OCI-LY7 (cell line): ENCODE data around the gene MADD. TPM values are rescaled to one million over a fixed set of nuclear protein-coding genes. Genes with fewer than 3 reads are reported as not detected.

ENCODE experiments used
- BruUV-seq: library from RNA; stranded (reverse); fragments of 400-500 nt; replicated peaks from 2 replicates; lab custom pipeline; 2021; lab: Mats Ljungman, UMichigan
- CTCF ChIA-PET: fragments of 300-600 bp; sonication (Branson Sonifier 250); formaldehyde crosslinking; loops from one replicate; lab custom pipeline; 2022; ENCODE audit warnings: antibody characterized with exemption; ENCODE audit not compliant: unreplicated experiment; lab: Charles Lee
- POLR2A ChIA-PET: fragments of 300-600 bp; sonication (Branson Sonifier 250); formaldehyde crosslinking; loops from one replicate; lab custom pipeline; 2022; ENCODE audit warnings: antibody characterized with exemption; lab: Charles Lee
- DNase-seq: peaks from one replicate; pipeline ENCODE4 v3.0.0-alpha.2; 2015; ENCODE audit warnings: low spot score
- H2AFZ ChIP-seq: fragments of 200-600 bp; sonication (generic), shearing (Covaris generic); 2 replicates; pipeline ENCODE4 v1.6.1; 2014; ENCODE audit warnings: mild to moderate bottlenecking, antibody characterized with exemption, low read length, moderate library complexity
- H3K27ac ChIP-seq: fragments of 200-600 bp; sonication (generic); 2 replicates; pipeline ENCODE4 v1.5.1; 2014; ENCODE audit warnings: mixed run types, low read depth, mild to moderate bottlenecking, moderate library complexity, low read length, inconsistent platforms; ENCODE audit not compliant: poor library complexity, severe bottlenecking
- H3K36me3 ChIP-seq: fragments of 200-600 bp; sonication (generic); 2 replicates; pipeline ENCODE4 v1.6.1; 2014; ENCODE audit warnings: mild to moderate bottlenecking, antibody characterized with exemption, low read length, moderate library complexity, mixed read lengths; ENCODE audit not compliant: insufficient read depth
- H3K4me1 ChIP-seq: fragments of 200-600 bp; sonication (generic); 2 replicates; pipeline ENCODE4 v1.5.1; 2014; ENCODE audit warnings: mild to moderate bottlenecking, low read length; ENCODE audit not compliant: insufficient read depth, poor library complexity, severe bottlenecking
- H3K4me2 ChIP-seq: fragments of 200-600 bp; sonication (generic); 2 replicates; pipeline ENCODE4 v1.6.1; 2014; ENCODE audit warnings: mild to moderate bottlenecking, low read length
- H3K4me3 ChIP-seq: fragments of 200-600 bp; sonication (generic); 2 replicates; pipeline ENCODE4 v1.5.1; 2014; ENCODE audit warnings: mild to moderate bottlenecking, low read depth, low read length; ENCODE audit not compliant: poor library complexity, severe bottlenecking
- H3K79me2 ChIP-seq: fragments of 200-600 bp; sonication (generic); 2 replicates; pipeline ENCODE4 v1.6.1; 2016; ENCODE audit warnings: low read depth, mild to moderate bottlenecking, low read length, moderate library complexity, mixed read lengths; ENCODE audit not compliant: insufficient read depth
- H3K9me2 ChIP-seq: fragments of 200-600 bp; sonication (generic); 2 replicates; pipeline ENCODE4 v1.6.1; 2016; ENCODE audit warnings: mild to moderate bottlenecking, low read length, mixed read lengths; ENCODE audit not compliant: insufficient read depth
- H3K9me3 ChIP-seq: fragments of 200-600 bp; sonication (generic); 2 replicates; pipeline ENCODE4 v1.6.1; 2014; ENCODE audit warnings: mild to moderate bottlenecking, mixed run types, low read length, mixed read lengths
- H4K20me1 ChIP-seq: fragments of 200-600 bp; sonication (generic); 2 replicates; pipeline ENCODE4 v1.6.1; 2014; ENCODE audit warnings: mild to moderate bottlenecking, antibody characterized with exemption, low read length, moderate library complexity, mixed read lengths; ENCODE audit not compliant: insufficient read depth
- EZH2phosphoT487 ChIP-seq: fragments of 200-600 bp; sonication (generic); IDR thresholded peaks from 2 replicates; pipeline ENCODE4 v1.6.1; 2018; ENCODE audit warnings: low read depth, borderline replicate concordance, mild to moderate bottlenecking, mixed run types, antibody characterized with exemption, low read length, moderate library complexity, mixed read lengths
- intact Hi-C: fragments of 100-400 bp; cut with micrococcal nuclease; formaldehyde crosslinking; loops from one replicate; pipeline ENCODE4 v1.10.0; 2022; ENCODE audit not compliant: unreplicated experiment
- total RNA-seq, 2 experiments: library from RNA; depleted of rRNA in 1 of 2; stranded (reverse); fragments of >200 nt in 1 of 2; shearing (Covaris generic) in 1 of 2; gene quantifications; 2 replicates each; pipeline ENCODE4 v1.2.3, GENCODE V29; 2014 to 2022
- TF ChIP-seq, protein P1 (sequence below): fragments of 200-600 bp; sonication (generic); conservative IDR thresholded peaks from 2 replicates; pipeline ENCODE4 v1.5.1; 2014; ENCODE audit warnings: mild to moderate bottlenecking, antibody characterized with exemption, low read length, moderate library complexity, mixed read lengths

MADD gene
- total RNA-seq, 2 experiments from 2014 or later = 32.1 to 47.8 TPM

GRCh38 chr11:47376107-47376524, 106.2 kb downstream of the MADD start:
- H3K4me2 ChIP-seq = peak overlapping the region; percentile 85
- BruUV-seq = no TSS peak
- H4K20me1 ChIP-seq = no peaks in the 10 kb centered on the region
- POLR2A ChIA-PET = interaction anchor here (1.6 kb wide), 1 partner anchor 24 kb away, joined by 9 read pairs; no protein-coding TSS in a partner anchor
- H3K4me3 ChIP-seq = peak overlapping the region; percentile 79
- CTCF ChIA-PET = interaction anchor here (2.1 kb wide), 1 partner anchor 31 kb away, joined by 7 read pairs; no protein-coding TSS in a partner anchor
- no peaks in the 10 kb centered on the region for H3K9me2 ChIP-seq
- DNase-seq = no peak
- no peak overlapping the region for H2AFZ ChIP-seq
- no peaks in the 10 kb centered on the region for H3K9me3 ChIP-seq
- H3K36me3 ChIP-seq = peaks cover 38% of the 10 kb centered on the region
- intact Hi-C loops = loop anchor here (10.0 kb wide), 1 partner anchor 79 kb away; no protein-coding TSS in a partner anchor
- peak overlapping the region; percentile 67 for H3K27ac ChIP-seq
- peaks cover 24% of the 10 kb centered on the region for H3K79me2 ChIP-seq
- TF ChIP-seq, protein P1, sequence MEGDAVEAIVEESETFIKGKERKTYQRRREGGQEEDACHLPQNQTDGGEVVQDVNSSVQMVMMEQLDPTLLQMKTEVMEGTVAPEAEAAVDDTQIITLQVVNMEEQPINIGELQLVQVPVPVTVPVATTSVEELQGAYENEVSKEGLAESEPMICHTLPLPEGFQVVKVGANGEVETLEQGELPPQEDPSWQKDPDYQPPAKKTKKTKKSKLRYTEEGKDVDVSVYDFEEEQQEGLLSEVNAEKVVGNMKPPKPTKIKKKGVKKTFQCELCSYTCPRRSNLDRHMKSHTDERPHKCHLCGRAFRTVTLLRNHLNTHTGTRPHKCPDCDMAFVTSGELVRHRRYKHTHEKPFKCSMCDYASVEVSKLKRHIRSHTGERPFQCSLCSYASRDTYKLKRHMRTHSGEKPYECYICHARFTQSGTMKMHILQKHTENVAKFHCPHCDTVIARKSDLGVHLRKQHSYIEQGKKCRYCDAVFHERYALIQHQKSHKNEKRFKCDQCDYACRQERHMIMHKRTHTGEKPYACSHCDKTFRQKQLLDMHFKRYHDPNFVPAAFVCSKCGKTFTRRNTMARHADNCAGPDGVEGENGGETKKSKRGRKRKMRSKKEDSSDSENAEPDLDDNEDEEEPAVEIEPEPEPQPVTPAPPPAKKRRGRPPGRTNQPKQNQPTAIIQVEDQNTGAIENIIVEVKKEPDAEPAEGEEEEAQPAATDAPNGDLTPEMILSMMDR = no peak
- no peak for TF ChIP-seq EZH2phosphoT487
- H3K4me1 ChIP-seq = peaks cover 46% of the 10 kb centered on the region

- H3K4me1 ChIP-seq = peaks cover 46% of the 10 kb centered on the region
- ChIA-PET CTCF (interaction anchor here (1.1 to 2.1 kb wide), 2 partner anchors 16 to 30 kb away, joined by 3 to 7 read pairs; no protein-coding TSS in a partner anchor), POLR2A (interaction anchor here (0.6 to 1.6 kb wide), 3 partner anchors 11 to 703 kb away, joined by 3 to 9 read pairs (median 3); no protein-coding TSS in a partner anchor)
- no peaks in the 10 kb centered on the region for H4K20me1 ChIP-seq
- H3K36me3 ChIP-seq = peaks cover 34% of the 10 kb centered on the region
- peak overlapping the region; percentile 85 for H3K4me2 ChIP-seq
- peaks cover 24% of the 10 kb centered on the region for H3K79me2 ChIP-seq
- peak; percentile 50 for DNase-seq
- H3K4me3 ChIP-seq = peak overlapping the region; percentile 79
- no peak overlapping the region for H2AFZ ChIP-seq
- intact Hi-C loops = loop anchor here (10.0 kb wide), 1 partner anchor 78 kb away; no protein-coding TSS in a partner anchor
- no peaks in the 10 kb centered on the region for H3K9me3 ChIP-seq
- TF ChIP-seq, protein P1 = peak; percentile 62
- TF ChIP-seq EZH2phosphoT487 = no peak
- peak overlapping the region; percentile 67 for H3K27ac ChIP-seq
- no TSS peak for BruUV-seq
- H3K9me2 ChIP-seq = no peaks in the 10 kb centered on the region
These were observed 106.8 kb downstream of the MADD start for GRCh38 chr11:47376525-47377371.
